IPS-18a (cell line): ENCODE results near the gene TNS4.

Source experiments
- H3K27ac ChIP-seq: one replicate; pipeline ENCODE4 v1.5.1; 2013; ENCODE audit warnings: low read length
- H3K27me3 ChIP-seq: one replicate; pipeline ENCODE4 v1.6.1; 2013; ENCODE audit warnings: mild to moderate bottlenecking, low read length; ENCODE audit not compliant: control insufficient read depth, insufficient read depth
- H3K36me3 ChIP-seq: one replicate; pipeline ENCODE4 v1.6.1; 2013; ENCODE audit warnings: low read depth, low read length; ENCODE audit not compliant: control insufficient read depth
- H3K4me1 ChIP-seq: one replicate; pipeline ENCODE4 v1.6.1; 2013; ENCODE audit warnings: low read depth, low read length; ENCODE audit not compliant: control insufficient read depth
- H3K4me3 ChIP-seq: one replicate; pipeline ENCODE4 v1.5.1; 2013; ENCODE audit warnings: low read length
- H3K9ac ChIP-seq: one replicate; pipeline ENCODE4 v1.6.1; 2013; ENCODE audit warnings: mild to moderate bottlenecking, low read length, moderate library complexity
- H3K9me3 ChIP-seq: one replicate; pipeline ENCODE4 v1.6.1; 2013; ENCODE audit warnings: low read depth, low read length; ENCODE audit not compliant: control insufficient read depth

The TNS4 gene

GRCh38 chr17:40443196-40443987 is 58.0 kb downstream of the TNS4 start, which contains the start of gene IGFBP4:
Gene IGFBP4, plus strand, starts transcription at chr17:40443450. Its CDS starts 286 bp downstream, at chr17:40443736.
- Histone ChIP-seq H3K4me1 (peaks cover 19% of the 10 kb centered on the region), H3K4me3 (peak within 1 kb of the TSS; percentile 59), H3K9me3 (no peaks in the 10 kb centered on the region), H3K27me3 (peaks cover 11% of the 10 kb centered on the region), H3K36me3 (no peaks in the 10 kb centered on the region), H3K27ac (no peak within 1 kb of the TSS), H3K9ac (peak within 1 kb of the TSS; percentile 55)

DNA sequence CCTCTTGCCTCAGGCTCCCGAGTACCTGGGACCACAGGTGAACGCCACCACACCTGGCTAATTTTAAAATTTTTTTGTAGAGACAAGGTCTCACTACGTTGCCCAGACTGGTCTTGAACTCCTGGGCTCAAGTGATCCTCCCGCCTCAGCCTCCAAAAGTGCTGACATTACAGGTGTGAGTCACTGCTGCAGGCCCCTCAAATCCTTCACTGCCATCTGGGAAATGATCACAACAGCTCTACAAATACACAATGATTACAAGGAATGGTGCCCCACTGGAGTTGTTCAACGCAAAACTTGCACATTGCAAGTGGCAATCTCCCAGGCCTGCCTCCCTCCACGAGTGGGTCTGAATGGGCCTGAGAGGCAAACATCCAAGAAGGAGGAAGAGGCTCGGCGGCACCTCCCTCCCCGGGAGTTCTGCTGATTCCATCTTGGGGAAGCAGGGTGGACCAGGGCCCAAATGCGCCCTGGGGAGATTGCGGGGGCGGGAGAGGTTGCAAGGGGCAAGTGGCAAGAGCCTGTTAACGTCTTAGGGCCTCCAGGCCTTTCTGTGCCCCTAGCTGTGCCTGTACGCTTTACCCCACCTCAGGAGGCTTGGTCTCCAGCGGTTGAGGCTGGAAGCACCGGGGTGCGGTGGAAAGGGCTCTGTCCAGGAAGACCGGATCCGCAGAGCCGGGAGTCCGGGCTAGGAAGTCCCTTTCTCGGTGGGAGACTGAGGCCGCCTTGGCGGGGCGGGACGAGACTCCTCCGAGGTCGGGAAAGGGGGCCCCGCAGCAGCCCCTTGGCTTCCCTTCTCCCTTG is 58.8 kb downstream of the TNS4 start:
- Histone ChIP-seq H3K9ac (peak overlapping the region; percentile 55), H3K4me1 (peaks cover 19% of the 10 kb centered on the region), H3K4me3 (peak overlapping the region; percentile 57), H3K27me3 (peaks cover 11% of the 10 kb centered on the region), H3K27ac (no peak overlapping the region), H3K9me3 (no peaks in the 10 kb centered on the region), H3K36me3 (no peaks in the 10 kb centered on the region)

- Histone ChIP-seq H3K9me3 (no peaks in the 10 kb centered on the region), H3K27me3 (peaks cover 11% of the 10 kb centered on the region), H3K36me3 (no peaks in the 10 kb centered on the region), H3K27ac (no peak overlapping the region), H3K4me1 (peaks cover 13% of the 10 kb centered on the region), H3K9ac (no peak overlapping the region), H3K4me3 (no peak overlapping the region)
Measured at GRCh38 chr17:40440166-40440565, 61.3 kb downstream of the TNS4 start.

GRCh38 chr17:40437095-40437732 is 64.2 kb downstream of the TNS4 start:
- Histone ChIP-seq H3K4me3 (no peak overlapping the region), H3K9me3 (no peaks in the 10 kb centered on the region), H3K27ac (no peak overlapping the region), H3K36me3 (no peaks in the 10 kb centered on the region), H3K9ac (no peak overlapping the region), H3K27me3 (peaks cover 2% of the 10 kb centered on the region), H3K4me1 (peaks cover 3% of the 10 kb centered on the region)

GRCh38 chr17:40436636-40437035 is 64.8 kb downstream of the TNS4 start:
- no peaks in the 10 kb centered on the region for H3K9me3 ChIP-seq
- H3K27me3 ChIP-seq, result no peaks in the 10 kb centered on the region
- no peaks in the 10 kb centered on the region for H3K36me3 ChIP-seq
- H3K9ac ChIP-seq, result no peak overlapping the region
- no peak overlapping the region for H3K4me3 ChIP-seq
- no peak overlapping the region for H3K27ac ChIP-seq
- peaks cover 3% of the 10 kb centered on the region for H3K4me1 ChIP-seq

- Histone ChIP-seq H3K9me3 (no peaks in the 10 kb centered on the region), H3K36me3 (no peaks in the 10 kb centered on the region), H3K27me3 (no peaks in the 10 kb centered on the region)
Measured at GRCh38 chr17:40433551-40434415, 67.6 kb downstream of the TNS4 start.

DNA sequence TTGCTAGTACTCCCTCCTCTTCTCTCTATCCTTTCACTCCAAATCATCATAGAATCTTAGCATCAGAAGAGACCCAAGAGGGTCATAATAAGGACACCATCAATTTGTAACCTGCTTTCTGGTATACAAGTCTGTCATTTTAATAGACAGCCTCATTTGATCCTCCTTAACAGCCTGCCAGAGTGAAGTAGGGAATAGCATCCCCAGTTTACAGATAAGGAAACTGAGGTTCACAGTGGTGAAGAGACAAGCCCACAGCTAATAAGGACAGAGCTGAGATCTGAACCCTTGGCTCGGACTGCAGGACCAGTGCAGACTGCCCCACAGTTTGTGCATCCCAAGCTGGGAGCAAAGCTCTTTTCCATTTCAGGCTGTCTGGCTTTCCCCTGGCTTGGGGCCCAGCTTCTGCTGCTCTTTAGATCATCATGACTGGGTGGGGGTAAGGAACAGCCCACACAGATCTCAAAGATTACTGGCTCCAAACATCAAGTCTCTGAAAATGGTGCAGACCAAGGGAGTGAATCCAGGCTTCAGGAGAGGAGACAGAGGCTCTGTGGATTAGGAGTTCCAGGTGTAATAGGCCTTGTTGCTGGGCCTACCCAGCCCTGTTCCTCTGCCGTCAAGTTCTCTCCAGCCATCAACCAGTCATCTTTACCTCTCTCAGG is 68.4 kb downstream of the TNS4 start:
- no peak overlapping the region for H3K4me3 ChIP-seq

More at GRCh38 chr17:40433551-40434415, 67.6 kb downstream of the TNS4 start:
- H3K27ac ChIP-seq, result no peak overlapping the region
- no peak overlapping the region for H3K9ac ChIP-seq
- no peak overlapping the region for H3K4me3 ChIP-seq
- peaks cover 3% of the 10 kb centered on the region for H3K4me1 ChIP-seq

DNA sequence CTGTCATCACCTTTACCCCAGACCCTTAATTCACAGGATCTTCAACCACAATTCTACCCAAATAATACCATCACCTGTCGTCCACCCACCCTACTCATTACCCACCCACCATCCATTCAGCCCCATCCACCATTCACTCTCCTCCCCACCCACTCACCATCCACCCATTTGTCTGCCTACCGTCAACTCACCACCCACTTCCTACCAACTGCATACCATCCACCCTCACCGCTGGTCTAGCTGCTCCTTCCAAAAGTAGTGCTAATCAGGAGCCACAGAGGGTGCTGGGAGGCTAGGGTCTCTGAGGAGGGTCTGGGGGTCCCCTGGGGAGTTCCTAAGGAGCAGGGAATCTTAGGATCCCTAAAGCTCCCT is 70.2 kb downstream of the TNS4 start:
- Histone ChIP-seq H3K9ac (no peak overlapping the region), H3K9me3 (no peaks in the 10 kb centered on the region), H3K4me3 (no peak overlapping the region), H3K27ac (no peak overlapping the region), H3K36me3 (no peaks in the 10 kb centered on the region), H3K4me1 (peaks cover 3% of the 10 kb centered on the region), H3K27me3 (no peaks in the 10 kb centered on the region)

More for the DNA sequence above, 68.4 kb downstream of the TNS4 start:
- no peaks in the 10 kb centered on the region for H3K36me3 ChIP-seq
- peaks cover 3% of the 10 kb centered on the region for H3K4me1 ChIP-seq
- no peak overlapping the region for H3K9ac ChIP-seq
- H3K27ac ChIP-seq, result no peak overlapping the region
- H3K27me3 ChIP-seq, result no peaks in the 10 kb centered on the region
- no peaks in the 10 kb centered on the region for H3K9me3 ChIP-seq

DNA sequence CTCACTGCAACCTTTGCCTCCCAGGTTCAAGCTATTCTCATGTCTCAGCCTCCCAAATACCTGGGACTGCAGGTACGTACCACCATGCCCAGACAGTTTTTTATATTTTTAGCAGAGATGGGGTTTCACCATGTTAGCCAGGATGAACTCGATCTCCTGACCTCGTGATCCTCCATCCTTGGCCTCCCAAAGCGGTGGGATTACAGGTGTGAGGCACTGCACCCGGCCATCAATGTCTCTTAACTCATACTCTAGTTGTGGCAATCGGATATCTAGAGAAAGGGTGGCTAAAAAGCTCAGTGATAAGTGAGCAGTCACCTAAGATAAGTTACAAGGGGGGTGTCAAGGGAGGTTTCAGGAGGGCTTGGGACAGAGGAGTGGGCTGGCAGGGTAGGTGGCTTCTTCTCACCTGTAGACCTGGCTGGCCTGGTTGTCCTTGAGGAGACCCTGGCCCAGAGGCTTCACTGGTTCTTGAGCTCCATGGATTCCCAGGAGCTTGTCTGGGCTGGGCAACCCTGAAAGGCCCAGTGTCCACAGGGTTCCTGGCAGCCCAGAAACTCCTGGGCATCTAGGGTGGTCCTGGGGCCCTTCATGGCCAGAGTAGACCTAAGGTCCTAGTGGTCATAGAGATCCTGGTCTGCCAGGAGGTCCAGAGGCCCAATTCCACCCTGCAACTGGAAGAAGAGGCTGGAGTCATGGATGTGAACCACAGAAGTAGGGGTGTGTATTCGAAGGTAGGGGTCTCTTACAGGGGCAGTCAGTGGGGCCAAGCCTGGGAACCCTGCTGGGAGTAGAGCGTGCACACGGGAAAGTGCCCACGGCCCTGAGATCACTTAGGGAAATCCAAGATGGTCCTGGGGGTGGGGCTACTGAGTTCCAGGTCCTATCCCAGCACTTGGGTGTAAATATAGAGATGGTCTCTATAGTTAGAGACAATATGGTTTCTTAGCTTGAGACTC is 70.9 kb downstream of the TNS4 start:
- Histone ChIP-seq H3K27me3 (no peaks in the 10 kb centered on the region), H3K9me3 (no peaks in the 10 kb centered on the region), H3K27ac (no peak overlapping the region), H3K4me1 (peaks cover 3% of the 10 kb centered on the region), H3K9ac (no peak overlapping the region), H3K4me3 (no peak overlapping the region), H3K36me3 (no peaks in the 10 kb centered on the region)

DNA sequence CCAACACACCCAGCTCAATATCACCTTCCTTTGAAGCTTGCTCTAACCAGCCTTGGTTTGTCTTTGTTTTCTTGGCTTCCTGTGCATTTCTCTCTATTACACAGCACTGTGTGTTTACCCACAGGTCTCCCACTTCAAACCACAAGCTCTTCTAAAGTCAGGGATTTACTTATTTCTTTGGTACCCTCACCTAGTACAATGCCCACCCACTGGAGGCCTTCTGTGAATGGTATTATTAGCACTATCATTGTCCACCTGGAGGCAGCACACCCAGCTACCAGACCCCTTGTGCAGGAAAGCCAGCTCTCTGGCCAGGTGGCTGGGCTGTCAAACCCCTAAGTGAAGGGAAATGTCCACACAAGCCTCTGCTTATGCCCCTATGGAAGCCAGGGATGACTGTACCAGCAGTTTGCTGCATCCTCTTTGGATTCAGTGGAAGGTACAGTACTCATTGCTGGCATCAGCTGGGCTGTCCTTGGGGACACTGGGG is 74.4 kb downstream of the TNS4 start:
- Histone ChIP-seq H3K27ac (no peak overlapping the region), H3K4me1 (peaks cover 8% of the 10 kb centered on the region), H3K4me3 (no peak overlapping the region), H3K9me3 (no peaks in the 10 kb centered on the region), H3K27me3 (no peaks in the 10 kb centered on the region), H3K9ac (no peak overlapping the region), H3K36me3 (no peaks in the 10 kb centered on the region)
